ENCODE results near the gene ZNF598. TPM values are rescaled to one million over a fixed set of nuclear protein-coding genes. Genes with fewer than 3 reads are reported as not detected.
A peak's percentile ranks its signal among the peaks of the same experiment; 100 is the strongest.

ZNF598 gene
- total RNA-seq, 1 donor from 2014 or later = 48.8 TPM

- H3K4me3 ChIP-seq (ENCODE audit: low read depth, low read length) = no peak overlapping the region
- TF ChIP-seq CTCF (conservative IDR thresholded peaks at IDR 0.05; ENCODE audit: low read depth, low read length) = no peak
- DNase-seq (ENCODE audit: low read depth) = no peak
Observed at GRCh38 chr16:2005646-2006045, 4.0 kb downstream of the ZNF598 start.

DNA sequence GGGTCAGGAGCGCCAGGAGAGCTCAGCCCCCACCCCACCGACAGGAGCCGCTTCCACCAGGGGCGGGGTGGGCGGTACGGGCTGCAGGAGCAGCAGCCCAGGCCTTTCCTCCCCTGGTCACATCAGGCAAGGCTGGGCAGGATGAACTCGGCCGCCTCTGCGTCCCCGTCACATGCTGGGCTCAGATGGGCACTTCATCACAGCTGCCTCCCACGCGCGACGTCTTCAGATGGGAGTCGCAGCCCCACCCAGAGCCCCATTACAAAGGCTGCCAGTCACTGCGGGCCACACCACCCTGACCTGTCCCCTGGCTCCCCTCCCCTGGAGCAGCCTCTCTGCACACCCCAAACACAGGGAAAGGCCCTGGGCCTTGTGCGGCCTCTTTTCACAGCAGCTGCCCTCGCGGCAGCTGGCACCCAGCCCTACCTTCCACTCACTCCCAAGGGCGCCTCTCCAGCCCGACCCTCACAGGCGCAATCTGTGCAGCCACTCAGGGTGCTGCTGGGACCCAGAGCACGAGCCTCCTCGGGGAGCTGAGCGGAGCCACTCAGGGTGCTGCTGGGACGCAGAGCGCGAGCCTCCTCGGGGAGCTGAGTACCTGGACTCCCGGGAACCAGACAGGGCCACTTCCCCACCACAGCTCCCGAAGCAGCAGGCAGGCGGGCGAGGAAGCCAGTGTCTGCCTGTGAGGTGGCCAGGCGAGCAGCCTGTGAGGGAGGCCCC is 4.7 kb downstream of the ZNF598 start:
- TF ChIP-seq CTCF (conservative IDR thresholded peaks at IDR 0.05; ENCODE audit: low read depth, low read length) = no peak
- no peak for DNase-seq (ENCODE audit: low read depth)
- H3K4me3 ChIP-seq (ENCODE audit: low read depth, low read length) = no peak overlapping the region

DNA sequence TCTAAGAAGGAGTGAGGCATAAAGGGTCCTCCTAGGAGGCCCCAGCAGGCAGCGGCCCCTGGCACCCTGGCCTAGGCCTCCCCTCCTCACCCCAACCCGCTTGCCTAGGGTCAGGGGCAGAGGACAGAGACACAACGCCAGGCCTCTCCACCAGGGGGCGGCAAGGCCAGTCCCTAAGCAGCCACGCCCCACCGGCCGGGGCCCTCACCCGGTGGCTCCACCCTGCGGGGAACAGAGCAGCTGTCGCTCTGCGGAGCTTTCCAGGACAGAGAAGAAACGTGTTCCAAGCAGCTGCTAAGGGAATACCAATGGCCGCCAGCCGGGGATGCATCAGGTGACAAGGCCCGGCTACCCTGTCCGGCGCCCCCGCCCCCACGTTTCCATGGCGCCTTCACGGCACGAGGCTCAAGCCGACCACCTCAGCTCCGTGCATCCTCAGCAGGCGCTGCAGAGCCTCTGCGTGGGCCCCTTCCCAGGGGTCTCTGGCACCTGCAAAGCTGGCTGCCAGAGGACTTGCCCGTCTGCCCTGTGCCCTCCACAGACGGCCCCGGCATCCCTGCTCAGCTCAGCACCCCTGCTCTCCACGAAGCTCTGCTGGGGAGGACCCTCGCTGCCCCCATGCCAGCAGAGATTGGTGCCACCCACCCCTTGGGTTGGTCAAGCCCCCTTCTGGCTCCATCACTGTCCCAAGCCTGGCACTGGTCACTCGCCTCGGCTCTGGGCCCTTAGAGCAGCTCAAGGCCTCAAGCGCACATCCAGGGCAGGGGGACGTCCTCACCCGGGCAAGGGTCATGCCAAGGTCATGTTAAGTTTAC is 5.6 kb downstream of the ZNF598 start:
- TF ChIP-seq CTCF (conservative IDR thresholded peaks at IDR 0.05; ENCODE audit: low read depth, low read length) = peak; percentile 88
- no peak for DNase-seq (ENCODE audit: low read depth)
- no peak overlapping the region for H3K4me3 ChIP-seq (ENCODE audit: low read depth, low read length)

- DNase-seq (ENCODE audit: low read depth) = no peak
- H3K4me3 ChIP-seq (ENCODE audit: low read depth, low read length) = no peak overlapping the region
- no peak for TF ChIP-seq CTCF (conservative IDR thresholded peaks at IDR 0.05; ENCODE audit: low read depth, low read length)
Observed at GRCh38 chr16:2003231-2003826, 6.3 kb downstream of the ZNF598 start.

DNA sequence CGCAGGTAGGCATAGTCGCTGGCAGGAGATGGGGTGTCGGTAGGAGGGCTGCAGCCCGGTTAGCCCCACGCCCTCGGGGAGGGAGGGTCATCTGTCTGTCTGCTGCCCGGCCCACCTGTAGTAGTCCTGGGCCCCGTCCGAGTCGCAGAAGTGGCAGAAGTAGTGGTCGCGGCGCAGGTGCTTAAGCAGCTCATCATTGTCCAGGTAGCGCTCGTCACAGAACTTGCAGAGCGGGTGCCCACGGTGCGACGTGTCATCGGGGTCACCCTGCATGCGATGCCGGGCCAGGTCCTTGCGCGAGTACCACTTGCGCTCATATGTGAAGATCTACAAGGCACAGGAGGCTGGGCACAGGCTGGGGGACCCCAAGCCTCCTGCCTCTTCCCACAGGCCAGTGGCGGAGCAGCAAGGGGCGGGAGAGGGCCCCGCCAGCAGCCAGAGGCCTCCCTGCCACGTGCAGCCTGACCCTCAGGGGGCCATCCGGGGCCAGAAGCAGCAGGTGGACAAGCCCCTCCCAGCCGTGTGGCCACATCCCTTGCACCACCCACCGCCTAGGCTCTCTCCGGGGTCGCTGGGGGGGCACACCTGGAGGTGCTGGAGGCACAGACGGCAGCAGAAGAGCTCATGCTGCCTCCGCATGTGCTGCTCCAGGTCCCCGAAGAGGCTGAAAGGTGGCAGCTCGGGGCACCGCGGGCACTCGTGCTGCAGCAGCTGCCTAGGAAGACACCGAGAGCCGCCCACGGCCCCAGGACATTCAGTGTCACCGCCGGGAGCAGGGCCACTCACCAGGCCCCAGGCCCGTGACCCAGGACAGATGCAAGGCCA is 7.0 kb downstream of the ZNF598 start:
- TF ChIP-seq CTCF (conservative IDR thresholded peaks at IDR 0.05; ENCODE audit: low read depth, low read length) = no peak
- H3K4me3 ChIP-seq (ENCODE audit: low read depth, low read length) = no peak overlapping the region
- DNase-seq (ENCODE audit: low read depth) = no peak

GRCh38 chr16:2001456-2002355 is 7.9 kb downstream of the ZNF598 start:
- DNase-seq (ENCODE audit: low read depth) = no peak
- TF ChIP-seq CTCF (conservative IDR thresholded peaks at IDR 0.05; ENCODE audit: low read depth, low read length) = no peak

More at GRCh38 chr16:2001456-2002355, 7.9 kb downstream of the ZNF598 start:
- H3K4me3 ChIP-seq (ENCODE audit: low read depth, low read length) = no peak overlapping the region
